GM23248 (cell line): ENCODE measurements around the gene LEFTY1.

Experiments
- EZH2 ChIP-seq: fragments of 200-600 bp; sonication (generic); IDR thresholded peaks from 2 replicates; pipeline ENCODE4 v1.6.1; 2018; ENCODE audit warnings: antibody characterized with exemption, mild to moderate bottlenecking; ENCODE audit not compliant: insufficient read depth, poor library complexity, severe bottlenecking
- EZH2phosphoT487 ChIP-seq: fragments of 200-600 bp; sonication (generic); IDR thresholded peaks from 2 replicates; pipeline ENCODE4 v1.6.1; 2018; ENCODE audit warnings: antibody characterized with exemption, moderate library complexity, mild to moderate bottlenecking, low read depth; ENCODE audit not compliant: insufficient read depth

DNA sequence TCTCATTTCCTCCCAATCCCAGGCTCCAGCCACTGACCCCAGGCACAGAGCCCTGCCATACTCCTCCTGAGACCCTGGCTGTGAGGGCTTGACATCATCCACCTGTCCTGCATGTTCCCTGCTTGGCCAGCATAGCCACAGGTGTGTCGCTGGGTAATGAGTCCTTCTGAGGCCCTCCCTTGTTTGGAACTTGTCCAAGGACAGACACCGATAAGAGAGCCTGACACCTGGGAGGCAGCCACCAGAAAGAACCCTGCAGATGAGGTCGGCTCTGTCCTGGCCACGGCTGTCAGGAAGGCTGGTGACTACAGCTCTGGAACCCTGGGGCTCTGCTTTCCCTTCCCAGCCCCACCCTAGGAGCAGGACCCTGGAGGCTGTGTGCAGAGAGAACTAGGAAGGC lies 41.3 kb downstream of the LEFTY1 start:
- TF ChIP-seq EZH2 (no peak), EZH2phosphoT487 (no peak)
